CD4-positive, alpha-beta memory T cell (primary cell): ENCODE measurements around the gene GMPPB. TPM values are rescaled to one million over a fixed set of nuclear protein-coding genes. Genes with fewer than 3 reads are reported as not detected.
A peak's percentile ranks its signal among the peaks of the same experiment; 100 is the strongest.

Experiments
- CTCF ChIA-PET: fragments of 350-600 bp; sonication (Branson Sonifier 250); formaldehyde crosslinking; loops from one replicate; lab custom pipeline; 2021; ENCODE audit warnings: inconsistent platforms; ENCODE audit not compliant: partially characterized antibody; lab: Charles Lee
- POLR2A ChIA-PET: fragments of 350-600 bp; sonication (Branson Sonifier 250); formaldehyde crosslinking; loops from one replicate; lab custom pipeline; 2021; ENCODE audit not compliant: partially characterized antibody; lab: Charles Lee
- DNase-seq, 5 donors: peaks; one replicate each; pipeline versions ENCODE4 v3.0.0 to v3.0.0-alpha.2; 2020 to 2022; ENCODE audit warnings: mixed read lengths in 1 of 5
- H3K27ac ChIP-seq: one replicate; pipeline ENCODE4 v1.7.0; 2013; ENCODE audit warnings: low read depth, low read length
- H3K27me3 ChIP-seq: 2 replicates; pipeline ENCODE4 v1.7.0; 2013; ENCODE audit warnings: mild to moderate bottlenecking, low read length, moderate library complexity; ENCODE audit not compliant: insufficient read depth
- H3K36me3 ChIP-seq: 2 replicates; pipeline ENCODE4 v1.7.0; 2013; ENCODE audit warnings: mild to moderate bottlenecking, low read length, moderate library complexity; ENCODE audit not compliant: insufficient read depth
- H3K4me1 ChIP-seq: 2 replicates; pipeline ENCODE4 v1.7.0; 2013; ENCODE audit warnings: mild to moderate bottlenecking, low read length, moderate library complexity; ENCODE audit not compliant: insufficient read depth
- H3K4me3 ChIP-seq, 2 donors: one replicate each; pipeline ENCODE4 v1.7.0; 2013; ENCODE audit warnings: low read length in 2 of 2, mild to moderate bottlenecking in 1 of 2
- H3K9me3 ChIP-seq, 2 donors: one replicate each; pipeline ENCODE4 v1.7.0; 2013; ENCODE audit warnings: low read length in 2 of 2, control low read depth in 1 of 2; ENCODE audit not compliant: control insufficient read depth in 1 of 2
- H3K27ac Mint-ChIP-seq, 7 donors: one replicate each; pipeline ENCODE4 v1.8.0; 2020 to 2021; ENCODE audit warnings: mixed read lengths in 7 of 7, mild to moderate bottlenecking in 6 of 7, inconsistent platforms in 3 of 7, moderate library complexity in 3 of 7
- H3K27me3 Mint-ChIP-seq, 2 donors: one replicate each; pipeline ENCODE4 v1.8.0; 2020 to 2021; ENCODE audit warnings: mixed read lengths in 2 of 2
- H3K36me3 Mint-ChIP-seq, 2 donors: one replicate each; pipeline ENCODE4 v1.8.0; 2020 to 2021; ENCODE audit warnings: mixed read lengths in 2 of 2, inconsistent platforms in 1 of 2, mild to moderate bottlenecking in 1 of 2
- H3K4me1 Mint-ChIP-seq, 4 donors: one replicate each; pipeline ENCODE4 v1.8.0; 2020 to 2021; ENCODE audit warnings: mixed read lengths in 4 of 4, mild to moderate bottlenecking in 1 of 4
- H3K4me3 Mint-ChIP-seq, 8 donors: one replicate each; pipeline ENCODE4 v1.8.0; 2020 to 2021; ENCODE audit warnings: mixed read lengths in 8 of 8, mild to moderate bottlenecking in 7 of 8, moderate library complexity in 6 of 8, inconsistent platforms in 3 of 8
- H3K9me3 Mint-ChIP-seq, 8 donors: one replicate each; pipeline ENCODE4 v1.8.0; 2020 to 2021; ENCODE audit warnings: mixed read lengths in 8 of 8, mild to moderate bottlenecking in 5 of 8, inconsistent platforms in 3 of 8, moderate library complexity in 1 of 8
- intact Hi-C: fragments of 100-400 bp; cut with micrococcal nuclease; formaldehyde crosslinking; loops from one replicate; pipeline ENCODE4 v1.15.1; 2023
- polyA plus RNA-seq, 2 donors: library from polyadenylated mRNA; unstranded; fragments of 300-500 nt; fragmentation: Illumina TruSeq; gene quantifications; one replicate each; pipeline ENCODE4 v1.2.3, GENCODE V29; 2021
- total RNA-seq, 2 experiments: library from RNA; stranded (reverse); gene quantifications; one replicate each; pipeline ENCODE4 v1.2.3, GENCODE V29; 2021

GMPPB gene
- total and polyA plus RNA-seq, 4 experiments from 2014 or later = 22.2 to 61.3 (median 41.7) TPM

DNA sequence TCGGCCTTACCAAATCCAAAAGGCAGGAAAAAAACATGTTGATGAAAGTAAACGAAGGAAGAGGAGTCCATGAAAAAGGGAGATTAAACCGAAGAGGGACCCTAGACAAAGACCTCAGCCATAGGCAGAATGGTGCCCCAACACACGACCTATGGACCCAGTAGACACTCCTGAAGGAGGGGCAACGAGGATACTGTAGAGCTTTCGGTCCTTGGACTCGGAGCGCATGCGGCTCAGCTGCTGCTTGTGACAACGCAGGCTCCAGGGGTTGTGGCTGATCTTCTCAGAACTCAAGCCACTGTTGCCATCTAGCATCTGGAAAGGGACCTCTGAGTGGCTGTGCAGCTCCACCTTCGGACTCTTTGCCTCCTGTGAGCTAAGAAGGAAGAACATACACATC, 8.8 kb upstream of the GMPPB start:
- H3K27ac ChIP-seq = no peak overlapping the region
- Mint-ChIP-seq H3K9me3 (no peaks in the 10 kb centered on the region), H3K4me1 (peaks cover 0 to 3% (median under 1%) of the 10 kb centered on the region in 4 donors), H3K4me3 (no peak overlapping the region), H3K27me3 (no peaks in the 10 kb centered on the region), H3K36me3 (peaks cover 29 to 56% of the 10 kb centered on the region in 2 donors), H3K27ac (peak overlapping the region in 1 of 7 donors; percentile 5)
- no peak for DNase-seq
- H3K4me1 ChIP-seq = no peaks in the 10 kb centered on the region
- H3K36me3 ChIP-seq = peaks cover 45% of the 10 kb centered on the region
- no peak overlapping the region for H3K4me3 ChIP-seq
- CTCF ChIA-PET = no interaction called here
- H3K9me3 ChIP-seq = no peaks in the 10 kb centered on the region
- POLR2A ChIA-PET = interaction anchor here (1.1 to 1.3 kb wide), 2 partner anchors 14 to 54 kb away, joined by 3 read pairs; partner anchors contain the start of genes AMIGO3 and IP6K1
- intact Hi-C loops = no loop called here
- no peaks in the 10 kb centered on the region for H3K27me3 ChIP-seq

- H3K9me3 ChIP-seq = no peaks in the 10 kb centered on the region
- no peak overlapping the region for H3K27ac Mint-ChIP-seq
- peaks cover 18 to 45% of the 10 kb centered on the region in 2 donors for H3K36me3 Mint-ChIP-seq
- H3K27ac ChIP-seq = no peak overlapping the region
- H3K27me3 ChIP-seq = no peaks in the 10 kb centered on the region
- peaks cover 33% of the 10 kb centered on the region for H3K36me3 ChIP-seq
- intact Hi-C loops = no loop called here
- H3K4me3 Mint-ChIP-seq = no peak overlapping the region
- no peak overlapping the region for H3K4me3 ChIP-seq
- DNase-seq = no peak
- H3K9me3 Mint-ChIP-seq = no peaks in the 10 kb centered on the region
- ChIA-PET CTCF (no interaction called here), POLR2A (no interaction called here)
- no peaks in the 10 kb centered on the region for H3K27me3 Mint-ChIP-seq
- no peaks in the 10 kb centered on the region for H3K4me1 ChIP-seq
- peaks cover 0 to 2% (median 0%) of the 10 kb centered on the region in 4 donors for H3K4me1 Mint-ChIP-seq
Measured at GRCh38 chr3:49729966-49730609, 6.3 kb upstream of the GMPPB start.

GRCh38 chr3:49727924-49728361, 4.2 kb upstream of the GMPPB start:
- no peaks in the 10 kb centered on the region for H3K9me3 Mint-ChIP-seq
- POLR2A ChIA-PET = no interaction called here
- no peak overlapping the region for H3K27ac Mint-ChIP-seq
- Histone ChIP-seq H3K9me3 (no peaks in the 10 kb centered on the region), H3K27me3 (no peaks in the 10 kb centered on the region), H3K4me1 (peaks cover 12% of the 10 kb centered on the region), H3K4me3 (no peak overlapping the region), H3K36me3 (peaks cover 20% of the 10 kb centered on the region), H3K27ac (no peak overlapping the region)
- intact Hi-C loops = no loop called here
- no peak overlapping the region for H3K4me3 Mint-ChIP-seq
- H3K4me1 Mint-ChIP-seq = peaks cover 2 to 20% (median 9%) of the 10 kb centered on the region in 4 donors
- CTCF ChIA-PET = no interaction called here
- DNase-seq = no peak
- H3K36me3 Mint-ChIP-seq = peaks cover 11 to 46% of the 10 kb centered on the region in 2 donors
- peaks cover 0 to 2% of the 10 kb centered on the region in 2 donors for H3K27me3 Mint-ChIP-seq

DNA sequence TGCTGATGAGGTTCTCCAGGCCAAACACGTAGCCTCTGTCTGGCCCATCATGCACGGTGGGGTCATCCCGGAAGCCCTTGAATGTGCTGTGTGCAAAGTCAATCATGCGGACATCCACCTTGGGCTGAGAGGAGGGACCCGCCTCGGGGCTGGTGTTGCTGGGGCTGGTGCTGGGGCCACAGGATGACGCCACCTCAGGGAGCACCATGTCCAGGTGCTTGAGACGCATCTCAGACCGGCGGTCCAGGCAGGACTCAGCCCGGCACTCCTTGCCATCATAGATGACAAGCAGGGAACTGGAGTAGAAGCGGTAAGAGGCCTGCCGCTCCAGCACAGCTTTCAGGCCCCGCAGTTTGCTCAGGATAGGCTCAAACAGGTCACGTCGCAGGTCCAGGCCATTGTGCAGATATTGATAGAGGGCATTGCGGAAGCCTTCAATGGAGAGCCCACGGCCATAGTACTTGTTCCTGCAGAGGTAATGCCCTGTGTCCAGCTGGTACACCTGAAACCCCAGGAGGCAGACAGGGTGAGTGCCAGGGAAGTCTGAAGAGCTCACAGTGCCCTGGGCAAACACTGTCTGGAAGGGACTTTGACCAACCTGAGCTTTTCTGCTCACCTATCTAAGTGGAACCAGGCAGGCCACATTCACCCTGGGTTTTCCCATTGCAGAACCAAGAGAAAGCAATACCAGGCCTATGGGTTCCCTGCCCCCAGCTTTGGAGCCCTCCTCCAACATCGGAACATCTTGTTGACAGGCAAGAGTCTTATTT, 3.6 kb upstream of the GMPPB start:
- Mint-ChIP-seq H3K4me3 (peak overlapping the region in 1 of 8 donors; percentile 52), H3K36me3 (peaks cover 6 to 45% of the 10 kb centered on the region in 2 donors), H3K4me1 (peaks cover 7 to 26% (median 14%) of the 10 kb centered on the region in 4 donors), H3K9me3 (peaks cover 0 to 2% (median 0%) of the 10 kb centered on the region in 8 donors), H3K27me3 (peaks cover 0 to 2% of the 10 kb centered on the region in 2 donors), H3K27ac (peak overlapping the region in 1 of 7 donors; percentile 25)
- intact Hi-C loops = no loop called here
- POLR2A ChIA-PET = no interaction called here
- Histone ChIP-seq H3K27me3 (no peaks in the 10 kb centered on the region), H3K9me3 (no peaks in the 10 kb centered on the region), H3K27ac (no peak overlapping the region), H3K4me3 (no peak overlapping the region), H3K36me3 (peaks cover 18% of the 10 kb centered on the region), H3K4me1 (peaks cover 18% of the 10 kb centered on the region)
- CTCF ChIA-PET = interaction anchor here (1.3 kb wide), 1 partner anchor 112 kb away, joined by 3 read pairs; no protein-coding TSS in a partner anchor
- no peak for DNase-seq

- intact Hi-C loops = no loop called here
- Histone ChIP-seq H3K27ac (peak overlapping the region; percentile 99), H3K9me3 (no peaks in the 10 kb centered on the region), H3K36me3 (peaks cover 23% of the 10 kb centered on the region), H3K4me1 (peaks cover 19% of the 10 kb centered on the region), H3K27me3 (no peaks in the 10 kb centered on the region), H3K4me3 (no peak overlapping the region)
- ChIA-PET POLR2A (interaction anchor here (0.9 kb wide), 1 partner anchor 77 kb away, joined by 3 read pairs; the partner anchor contains the start of gene INKA1), CTCF (interaction anchor here (1.3 kb wide), 1 partner anchor 113 kb away, joined by 3 read pairs; no protein-coding TSS in a partner anchor)
- Mint-ChIP-seq H3K9me3 (peaks cover 0 to 2% (median 0%) of the 10 kb centered on the region in 8 donors), H3K27ac (peak overlapping the region in 6 of 7 donors; percentile 25 to 99 (median 68)), H3K4me1 (peaks cover 8 to 29% (median 16%) of the 10 kb centered on the region in 4 donors), H3K36me3 (peaks cover 1 to 45% of the 10 kb centered on the region in 2 donors), H3K27me3 (peaks cover 0 to 2% of the 10 kb centered on the region in 2 donors), H3K4me3 (peak overlapping the region in 3 of 8 donors; percentile 2 to 15 (median 2))
- DNase-seq = no peak
Measured at GRCh38 chr3:49725906-49726681, 2.3 kb upstream of the GMPPB start.

DNA sequence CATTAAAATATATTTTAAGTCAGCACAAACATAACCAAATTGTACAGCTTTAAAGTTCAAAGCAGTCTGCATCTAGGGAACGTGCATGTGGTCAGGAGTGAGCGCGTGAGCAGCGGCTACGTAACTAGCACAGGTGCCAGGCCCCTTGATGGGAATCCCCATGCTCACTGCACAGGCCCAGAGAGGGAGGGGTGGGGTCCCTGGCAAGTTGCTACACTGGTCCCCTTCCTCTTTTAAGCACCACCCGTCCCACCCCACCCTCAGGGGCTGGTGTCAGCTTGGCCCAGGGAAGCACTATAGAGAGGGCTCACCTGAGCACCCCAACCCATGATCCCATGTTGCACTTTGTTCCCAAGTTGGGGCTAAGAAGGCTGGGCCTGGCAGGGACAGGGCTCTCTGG, 835 bp upstream of the GMPPB start:
- peak; percentile 30 to 84 (median 49) for DNase-seq
- Mint-ChIP-seq H3K27me3 (peaks cover 0 to 2% of the 10 kb centered on the region in 2 donors), H3K36me3 (peaks cover 0 to 55% of the 10 kb centered on the region in 2 donors), H3K4me1 (peaks cover 10 to 41% (median 19%) of the 10 kb centered on the region in 4 donors), H3K27ac (peak overlapping the region; percentile 98 to 99 (median 99)), H3K9me3 (peaks cover 0 to 2% (median 0%) of the 10 kb centered on the region in 8 donors), H3K4me3 (peak overlapping the region; percentile 93 to 98 (median 96))
- CTCF ChIA-PET = interaction anchor here (3.1 kb wide), 1 partner anchor 184 kb away, joined by 12 read pairs; no protein-coding TSS in a partner anchor
- peak overlapping the region; percentile 99 for H3K27ac ChIP-seq
- POLR2A ChIA-PET = interaction anchor here (1.3 to 1.4 kb wide), 2 partner anchors 61 to 185 kb away, joined by 3 to 7 read pairs; partner anchors contain the start of gene IP6K1
- intact Hi-C loops = loop anchor here (1.0 kb wide), 1 partner anchor 62 kb away; the partner anchor contains the start of gene IP6K1
- peaks cover 23% of the 10 kb centered on the region for H3K36me3 ChIP-seq
- H3K4me3 ChIP-seq = peak overlapping the region in 1 of 2 donors; percentile 89
- H3K27me3 ChIP-seq = no peaks in the 10 kb centered on the region
- no peaks in the 10 kb centered on the region for H3K9me3 ChIP-seq
- peaks cover 25% of the 10 kb centered on the region for H3K4me1 ChIP-seq
